Dermis microvascular lymphatic vessel endothelial cell (primary cell): ENCODE results near the gene POU2F2. TPM values are rescaled to one million over a fixed set of nuclear protein-coding genes. Genes with fewer than 3 reads are reported as not detected.
A peak's percentile ranks its signal among the peaks of the same experiment; 100 is the strongest.

Experiments
- DNase-seq, 2 donors: peaks; one replicate each; pipeline versions ENCODE4 v3.0.0 to v3.0.0-alpha.2; 2010; ENCODE audit warnings: low read depth in 2 of 2
- total RNA-seq: library from RNA; depleted of rRNA; stranded (reverse); fragments of >200 nt; gene quantifications from 2 replicates; pipeline ENCODE4 v1.2.1, GENCODE V29; 2014

The POU2F2 gene
- total RNA-seq, 1 donor from 2014 or later, result 0.26 TPM

DNA sequence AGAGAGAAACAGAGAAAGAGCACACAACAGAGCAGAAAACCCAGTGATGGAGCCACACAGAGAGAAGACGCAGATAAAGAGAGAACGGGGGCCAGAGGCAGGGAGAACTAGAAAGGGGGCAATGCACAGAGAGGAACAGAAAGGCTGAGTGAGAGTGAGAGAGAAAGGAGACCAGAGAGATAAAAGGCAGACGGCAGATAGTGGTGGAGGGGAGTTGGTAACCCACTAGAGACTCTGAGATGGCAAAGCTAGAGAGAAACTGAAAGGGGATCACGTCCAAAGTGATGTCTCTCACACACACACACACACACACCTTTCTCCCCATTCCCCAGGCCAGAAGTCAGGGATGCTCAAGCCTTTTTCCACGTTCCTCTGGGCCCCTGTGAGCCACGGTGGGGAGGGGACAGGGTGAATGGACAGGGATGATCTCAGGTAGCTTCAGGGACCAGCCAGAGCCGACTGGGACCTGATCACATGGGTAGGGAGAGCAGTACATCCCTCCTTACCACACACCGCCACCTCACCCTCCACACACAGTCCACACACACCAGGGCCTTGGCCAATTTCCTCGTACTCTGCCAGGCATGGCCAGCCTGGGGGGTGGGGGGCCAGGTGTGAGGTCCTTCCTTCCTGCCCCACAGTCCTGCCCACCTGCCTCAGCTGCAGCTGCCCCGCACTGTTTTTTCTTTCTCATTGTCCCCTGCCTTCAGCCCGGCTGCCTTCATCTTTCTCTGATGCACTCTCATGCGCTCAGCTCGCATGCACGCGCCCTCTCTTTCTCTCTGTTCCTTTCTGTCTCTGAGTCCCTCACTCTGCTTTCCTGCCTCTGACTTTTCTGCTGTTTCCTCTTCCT is 22.5 kb upstream of the POU2F2 start:
- DNase-seq, result no peak

GRCh38 chr19:42153672-42154433 is 21.6 kb upstream of the POU2F2 start:
- DNase-seq, result no peak

GRCh38 chr19:42152910-42153671 is 20.8 kb upstream of the POU2F2 start:
- no peak for DNase-seq

DNA sequence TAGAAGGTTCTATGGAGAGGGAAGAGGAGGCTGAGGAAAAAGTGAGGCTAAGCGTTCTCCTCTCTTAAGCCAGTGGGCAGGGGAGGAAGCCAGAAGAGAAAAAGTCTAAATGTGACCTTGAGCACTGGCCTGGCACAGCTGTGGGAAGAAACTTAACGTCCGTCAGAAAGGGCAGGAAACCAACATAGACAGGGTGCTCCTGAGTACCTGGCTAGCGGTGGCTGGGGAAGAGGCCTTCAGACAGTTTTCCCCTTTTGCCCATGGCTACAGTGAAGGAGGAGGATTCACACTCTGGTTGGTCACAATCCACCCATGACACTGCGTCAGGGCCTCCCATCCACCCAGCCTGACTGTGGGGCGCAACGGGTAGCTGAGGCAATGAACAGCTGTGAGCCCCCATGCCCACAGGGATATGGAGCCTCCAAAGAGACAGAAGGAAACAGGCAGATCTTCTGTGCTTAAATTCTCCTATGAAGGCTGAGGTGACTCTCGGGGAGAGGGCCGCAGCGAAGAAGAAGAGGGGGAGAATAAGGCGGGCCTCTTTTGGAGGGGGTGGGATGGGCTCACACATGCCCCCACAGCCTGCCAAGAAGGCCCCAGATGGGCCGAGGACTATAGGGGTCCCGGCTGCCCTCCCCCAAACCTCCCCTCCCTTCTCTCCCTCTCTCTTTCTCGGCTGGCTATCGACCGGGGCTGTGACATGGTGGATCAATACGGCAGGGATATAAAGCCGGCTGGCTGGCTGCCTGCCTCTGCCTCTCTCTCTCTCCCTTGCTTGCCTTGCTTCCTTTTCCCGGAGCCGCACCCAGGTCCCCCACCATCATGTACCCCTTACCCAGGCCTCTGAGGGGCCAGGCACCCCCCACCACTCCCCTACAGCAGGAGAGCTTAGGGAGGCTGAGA is 19.8 kb upstream of the POU2F2 start:
- no peak for DNase-seq

- DNase-seq, result no peak
Observed at GRCh38 chr19:42150911-42151361, 18.7 kb upstream of the POU2F2 start.

DNA sequence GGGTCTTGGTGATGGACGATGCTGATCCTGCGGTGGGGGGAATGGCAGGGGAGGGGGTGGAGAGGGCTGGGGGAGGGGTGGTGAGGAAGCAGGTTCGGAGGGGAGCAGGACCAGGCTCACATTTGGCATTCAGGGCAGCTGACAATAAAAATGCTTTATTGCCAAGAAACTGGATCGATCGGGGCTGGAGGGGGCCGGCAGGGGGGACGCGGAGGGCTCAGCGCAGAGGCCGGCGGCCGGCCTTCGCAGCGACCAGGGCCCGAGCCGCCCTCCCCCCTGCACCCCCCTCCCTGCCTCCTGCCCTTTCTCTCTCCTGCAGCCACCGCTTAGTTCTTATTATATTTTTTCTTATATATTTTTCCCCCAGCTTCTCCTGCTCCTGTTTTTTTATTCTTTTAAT is 18.1 kb upstream of the POU2F2 start:
- no peak for DNase-seq

GRCh38 chr19:42149447-42150202 is 17.4 kb upstream of the POU2F2 start:
- no peak for DNase-seq

DNA sequence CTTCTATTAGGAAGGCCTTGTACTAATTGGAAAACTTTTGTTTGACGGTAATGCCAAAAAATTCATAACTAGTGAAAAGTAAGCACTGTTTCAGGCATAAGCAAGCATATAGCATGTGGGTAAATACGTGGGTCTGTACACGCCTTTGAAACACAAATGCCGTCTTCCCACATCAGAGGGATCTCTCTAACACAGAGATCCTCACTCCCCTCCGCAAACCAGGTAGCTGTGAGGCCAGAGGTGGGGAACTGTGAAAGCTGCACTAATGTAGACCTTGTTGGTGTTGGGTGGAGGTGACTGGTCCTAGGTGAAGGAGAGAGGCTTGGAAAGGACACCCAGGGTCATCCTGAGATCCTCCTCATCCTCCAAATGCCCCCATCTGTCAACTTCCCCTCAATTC is 16.0 kb upstream of the POU2F2 start:
- DNase-seq, result no peak

GRCh38 chr19:42143341-42144234 is 11.3 kb upstream of the POU2F2 start:
- DNase-seq, result peak in 1 of 2 donors; percentile 52

DNA sequence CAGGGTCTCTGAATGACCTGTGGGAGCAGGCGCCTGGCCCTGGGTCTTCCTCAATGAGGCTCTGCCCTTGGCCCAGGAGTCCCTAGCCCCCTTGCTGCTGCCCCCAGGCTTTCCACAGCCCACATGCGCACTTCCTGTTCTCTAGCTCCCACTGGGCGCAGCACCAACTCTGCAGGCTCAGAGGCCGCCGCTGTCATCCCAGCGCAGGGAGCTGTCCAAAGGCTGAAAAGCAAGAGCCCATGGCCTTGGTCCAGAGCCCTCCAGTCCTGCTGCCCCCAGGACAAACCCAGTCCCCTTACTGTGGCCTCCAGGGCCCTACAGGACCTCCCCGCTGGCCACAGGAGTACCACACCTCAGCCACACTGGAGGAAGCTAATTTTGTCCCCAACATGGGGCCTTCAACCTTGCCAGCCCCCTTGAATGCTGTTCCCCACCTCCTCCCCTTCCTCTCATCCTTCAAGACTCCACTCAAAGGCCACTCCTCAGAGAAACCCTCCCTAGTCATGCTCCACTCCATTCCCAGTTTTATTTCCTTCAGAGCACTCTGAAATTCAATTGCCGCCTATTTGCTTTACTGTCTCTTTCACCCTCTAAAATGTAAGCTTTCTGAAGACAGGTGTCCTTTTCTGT is 8.0 kb upstream of the POU2F2 start:
- peak; percentile 55 to 72 for DNase-seq

GRCh38 chr19:42134535-42135070 is 2.4 kb upstream of the POU2F2 start:
- no peak for DNase-seq

GRCh38 chr19:42132851-42133528 is 744 bp upstream of the POU2F2 start:
- DNase-seq, result peak in 1 of 2 donors; percentile 49

GRCh38 chr19:42131149-42132029 is 857 bp downstream of the POU2F2 start:
- DNase-seq, result no peak

DNA sequence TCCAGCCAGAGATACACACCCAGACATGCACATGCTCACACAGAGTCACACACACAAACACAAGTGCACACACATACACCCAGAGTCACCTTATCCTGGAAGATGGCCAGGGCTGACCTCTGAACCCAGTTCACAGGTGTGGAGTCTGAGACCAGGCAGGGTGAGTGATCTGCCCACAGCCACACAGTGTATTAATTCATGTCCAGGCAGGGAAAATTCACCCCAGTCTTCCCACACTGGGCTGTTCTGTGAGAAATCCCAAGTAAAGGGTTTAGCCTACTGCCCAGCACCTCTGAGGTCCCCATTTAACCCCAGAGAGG is 2.0 kb downstream of the POU2F2 start:
- no peak for DNase-seq

GRCh38 chr19:42129399-42130253 is 2.6 kb downstream of the POU2F2 start:
- no peak for DNase-seq

- DNase-seq, result no peak
Observed at GRCh38 chr19:42126574-42126973, 5.7 kb downstream of the POU2F2 start.
